Ishikawa (cell line): ENCODE results near the gene PLCH1.

Experiments
- CEBPB ChIP-seq: IDR thresholded peaks from 2 replicates; pipeline ENCODE4 v1.6.1; 2012
- EP300 ChIP-seq: IDR thresholded peaks from 2 replicates; pipeline ENCODE4 v1.6.1; 2012; ENCODE audit warnings: borderline replicate concordance
- NFIC ChIP-seq: IDR thresholded peaks from 2 replicates; pipeline ENCODE4 v1.6.1; 2012
- RAD21 ChIP-seq: IDR thresholded peaks from 2 replicates; pipeline ENCODE4 v1.6.1; 2012; ENCODE audit warnings: low read depth
- TAF1 ChIP-seq: IDR thresholded peaks from 2 replicates; pipeline ENCODE4 v1.6.1; 2012; ENCODE audit warnings: low read depth, mild to moderate bottlenecking
- ZBTB7A ChIP-seq: IDR thresholded peaks from 2 replicates; pipeline ENCODE4 v1.6.1; 2012; ENCODE audit warnings: low read depth

DNA sequence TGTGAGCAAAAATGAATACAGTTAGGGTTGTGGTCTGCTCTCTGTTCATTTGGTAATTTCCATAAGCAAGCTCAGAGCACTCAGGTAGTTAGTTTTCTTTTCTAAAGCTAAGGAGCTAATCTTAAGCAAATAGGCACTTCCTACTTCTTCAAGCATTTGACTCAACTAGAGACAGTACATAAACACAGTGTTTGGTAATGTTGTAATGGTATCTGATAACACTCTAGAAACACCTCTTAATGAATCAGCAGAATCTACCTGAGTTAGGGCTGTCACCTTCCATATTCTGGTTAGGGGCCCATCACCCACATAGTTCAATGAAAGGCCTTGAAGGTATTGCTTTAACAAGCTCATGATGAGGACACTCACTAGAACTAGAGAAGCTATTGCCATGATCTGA lies 83.1 kb downstream of the PLCH1 start:
- no peak for TF ChIP-seq ZBTB7A
- no peak for TF ChIP-seq EP300
- TF ChIP-seq TAF1 = no peak
- TF ChIP-seq RAD21 = no peak
- TF ChIP-seq NFIC = no peak
- no peak for TF ChIP-seq CEBPB
